Loucy (cell line): Measurements from ENCODE around the gene CXXC5.

Source experiments
- CTCF ChIP-seq: fragments of 200-600 bp; sonication (generic); conservative IDR thresholded peaks from 2 replicates; pipeline ENCODE4 v1.5.1; 2014; ENCODE audit warnings: mild to moderate bottlenecking, antibody characterized with exemption, low read length
- EZH2phosphoT487 ChIP-seq: fragments of 200-600 bp; IDR thresholded peaks from 2 replicates; pipeline ENCODE4 v1.6.1; 2018; ENCODE audit warnings: antibody characterized with exemption, mild to moderate bottlenecking, moderate library complexity, borderline replicate concordance

- TF ChIP-seq CTCF (no peak), EZH2phosphoT487 (no peak)
Measured at GRCh38 chr5:139687656-139688055, 39.5 kb downstream of the CXXC5 start.
